Parathyroid adenoma (tissue), 2 donors: Measurements from ENCODE around the gene AGAP1.

Source experiments
- H2AFZ ChIP-seq: fragments of 300-600 bp; sonication (generic); one replicate; pipeline ENCODE4 v1.7.0; 2017; ENCODE audit warnings: antibody characterized with exemption, mild to moderate bottlenecking
- H3K27ac ChIP-seq: fragments of 300-600 bp; sonication (generic); one replicate; pipeline ENCODE4 v1.7.0; 2017
- H3K27me3 ChIP-seq: fragments of 300-600 bp; sonication (generic); one replicate; pipeline ENCODE4 v1.7.0; 2017; ENCODE audit warnings: low read length; ENCODE audit not compliant: control insufficient read depth, insufficient read depth
- H3K36me3 ChIP-seq: fragments of 300-600 bp; sonication (generic); one replicate; pipeline ENCODE4 v1.7.0; 2017; ENCODE audit warnings: low read length; ENCODE audit not compliant: control insufficient read depth, insufficient read depth
- H3K4me1 ChIP-seq: fragments of 300-600 bp; sonication (generic); one replicate; pipeline ENCODE4 v1.7.0; 2017; ENCODE audit warnings: control low read depth
- H3K4me2 ChIP-seq: fragments of 300-600 bp; sonication (generic); one replicate; pipeline ENCODE4 v1.7.0; 2017; ENCODE audit warnings: low read length
- H3K4me3 ChIP-seq: fragments of 300-600 bp; sonication (generic); one replicate; pipeline ENCODE4 v1.7.0; 2017; ENCODE audit warnings: low read depth, low read length
- H3K79me2 ChIP-seq: fragments of 300-600 bp; sonication (generic); one replicate; pipeline ENCODE4 v1.7.0; 2017; ENCODE audit warnings: control low read depth
- H3K9ac ChIP-seq: fragments of 300-600 bp; sonication (generic); one replicate; pipeline ENCODE4 v1.7.0; 2017; ENCODE audit warnings: mild to moderate bottlenecking
- H3K9me3 ChIP-seq: fragments of 300-600 bp; sonication (generic); one replicate; pipeline ENCODE4 v1.7.0; 2017; ENCODE audit warnings: low read length; ENCODE audit not compliant: control insufficient read depth
- TF ChIP-seq, protein P1 (sequence below): fragments of 300-600 bp; sonication (generic); IDR thresholded peaks from one replicate; pipeline ENCODE4 v1.7.0; 2017; ENCODE audit warnings: antibody characterized with exemption, mild to moderate bottlenecking
- donor health status: primary hyperparathyroidism.

AGAP1 gene

DNA sequence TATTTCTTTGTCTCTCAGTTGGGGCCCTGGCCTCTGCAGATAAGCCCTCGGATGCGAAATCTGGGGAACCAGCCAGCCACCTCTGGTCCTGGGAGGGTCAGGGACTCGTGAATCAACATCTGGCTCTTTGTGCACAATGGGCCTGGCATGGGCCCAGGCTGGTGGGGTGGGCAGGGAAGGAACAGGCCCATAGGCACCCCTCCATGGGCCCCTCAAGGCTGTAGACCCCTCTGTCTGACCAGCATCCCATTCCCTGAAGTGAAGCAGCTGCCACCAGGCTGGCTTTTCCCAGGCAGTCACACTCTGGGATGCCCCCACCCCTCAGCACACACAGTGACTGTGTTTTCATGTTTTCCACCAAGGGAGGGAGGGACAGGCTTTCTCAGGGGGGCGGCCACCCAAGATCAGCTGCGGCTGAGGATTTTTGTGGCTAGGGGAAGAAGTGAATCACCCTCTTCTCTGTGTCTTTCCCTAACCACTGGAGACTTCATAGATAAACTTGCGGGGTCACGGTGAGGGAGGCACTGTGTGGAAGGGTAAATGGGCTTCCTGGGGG lies 166.0 kb downstream of the AGAP1 start:
- Histone ChIP-seq H3K27ac (no peak overlapping the region), H3K36me3 (no peaks in the 10 kb centered on the region), H3K9me3 (no peaks in the 10 kb centered on the region), H3K4me3 (no peak overlapping the region), H2AFZ (no peak overlapping the region), H3K4me1 (no peaks in the 10 kb centered on the region), H3K4me2 (no peak overlapping the region), H3K27me3 (no peaks in the 10 kb centered on the region), H3K79me2 (peaks cover 20% of the 10 kb centered on the region), H3K9ac (no peak overlapping the region)
- TF ChIP-seq, protein P1, sequence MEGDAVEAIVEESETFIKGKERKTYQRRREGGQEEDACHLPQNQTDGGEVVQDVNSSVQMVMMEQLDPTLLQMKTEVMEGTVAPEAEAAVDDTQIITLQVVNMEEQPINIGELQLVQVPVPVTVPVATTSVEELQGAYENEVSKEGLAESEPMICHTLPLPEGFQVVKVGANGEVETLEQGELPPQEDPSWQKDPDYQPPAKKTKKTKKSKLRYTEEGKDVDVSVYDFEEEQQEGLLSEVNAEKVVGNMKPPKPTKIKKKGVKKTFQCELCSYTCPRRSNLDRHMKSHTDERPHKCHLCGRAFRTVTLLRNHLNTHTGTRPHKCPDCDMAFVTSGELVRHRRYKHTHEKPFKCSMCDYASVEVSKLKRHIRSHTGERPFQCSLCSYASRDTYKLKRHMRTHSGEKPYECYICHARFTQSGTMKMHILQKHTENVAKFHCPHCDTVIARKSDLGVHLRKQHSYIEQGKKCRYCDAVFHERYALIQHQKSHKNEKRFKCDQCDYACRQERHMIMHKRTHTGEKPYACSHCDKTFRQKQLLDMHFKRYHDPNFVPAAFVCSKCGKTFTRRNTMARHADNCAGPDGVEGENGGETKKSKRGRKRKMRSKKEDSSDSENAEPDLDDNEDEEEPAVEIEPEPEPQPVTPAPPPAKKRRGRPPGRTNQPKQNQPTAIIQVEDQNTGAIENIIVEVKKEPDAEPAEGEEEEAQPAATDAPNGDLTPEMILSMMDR, result no peak

DNA sequence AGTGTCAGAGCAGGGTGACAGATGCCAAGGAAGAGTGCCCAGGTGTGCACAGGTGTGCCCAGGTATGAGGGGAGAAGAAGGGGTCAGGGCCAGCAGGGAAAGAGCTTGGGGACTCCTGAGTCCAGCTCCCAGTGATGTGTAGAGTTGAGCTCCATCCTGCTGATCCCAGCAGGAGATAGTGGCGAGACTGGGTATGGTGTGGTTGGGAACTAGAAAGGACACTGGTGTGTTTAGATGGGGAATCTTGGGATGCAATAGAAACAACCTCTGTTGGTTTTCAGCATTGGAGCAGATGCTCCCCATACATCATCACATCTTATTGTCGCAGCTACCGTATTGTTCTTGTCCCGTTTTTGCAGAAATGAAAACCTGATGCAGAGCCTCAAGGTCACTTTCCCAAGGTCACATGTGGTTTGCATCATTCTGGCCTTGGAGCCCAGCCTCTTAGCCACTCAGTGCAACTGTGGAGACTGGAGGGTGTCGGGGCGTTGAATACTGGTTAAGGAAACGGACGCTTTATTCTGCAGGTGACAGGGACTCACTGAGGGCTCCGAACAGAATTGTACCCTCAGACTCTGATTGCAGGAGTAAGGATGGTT lies 166.7 kb downstream of the AGAP1 start:
- Histone ChIP-seq H3K4me2 (no peak overlapping the region), H3K9ac (no peak overlapping the region), H3K27me3 (no peaks in the 10 kb centered on the region), H2AFZ (no peak overlapping the region), H3K4me1 (peaks cover 1% of the 10 kb centered on the region), H3K79me2 (peaks cover 19% of the 10 kb centered on the region), H3K9me3 (no peaks in the 10 kb centered on the region), H3K27ac (no peak overlapping the region), H3K4me3 (no peak overlapping the region), H3K36me3 (no peaks in the 10 kb centered on the region)
- TF ChIP-seq, protein P1, result no peak

DNA sequence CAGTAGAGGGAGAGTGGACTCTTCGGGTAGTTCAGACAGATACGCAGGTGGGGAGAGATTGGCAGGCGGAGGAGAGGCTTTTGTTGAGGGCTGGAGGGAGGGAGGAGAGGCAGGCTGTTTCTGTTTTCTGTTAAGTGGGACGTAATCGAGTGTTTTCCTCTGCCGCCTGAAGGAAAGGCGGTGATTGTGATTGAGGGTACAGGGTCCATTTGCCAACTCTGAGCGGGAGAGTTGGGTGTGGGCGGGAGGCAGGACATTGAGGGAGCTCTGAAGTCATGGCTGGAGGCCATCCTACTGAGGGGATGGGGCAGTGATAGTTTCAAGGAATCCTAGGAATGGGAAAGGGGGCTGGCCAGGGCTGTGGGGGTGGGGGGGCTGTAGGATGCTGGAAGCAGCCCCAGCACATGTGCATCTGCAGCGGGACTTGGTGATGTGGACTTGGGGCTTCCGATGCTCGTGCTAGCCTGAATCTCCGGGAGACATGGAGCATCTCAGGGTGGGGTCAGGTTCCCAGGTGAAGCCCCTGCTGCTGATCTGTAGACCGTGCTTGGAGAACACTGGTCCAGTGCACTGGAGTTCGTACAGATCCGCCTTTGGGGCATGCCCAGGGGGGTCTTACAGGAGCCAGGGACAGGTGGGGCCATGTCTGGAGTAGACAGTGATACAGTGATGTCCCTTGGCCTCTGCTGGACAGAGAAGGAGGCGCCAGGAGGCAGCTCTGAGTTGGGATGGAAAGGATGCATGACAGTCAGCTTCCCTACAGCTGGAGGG lies 167.5 kb downstream of the AGAP1 start:
- Histone ChIP-seq H3K4me2 (no peak overlapping the region), H3K27ac (no peak overlapping the region), H2AFZ (no peak overlapping the region), H3K79me2 (peaks cover 18% of the 10 kb centered on the region), H3K27me3 (no peaks in the 10 kb centered on the region), H3K9me3 (no peaks in the 10 kb centered on the region), H3K9ac (no peak overlapping the region), H3K4me1 (peaks cover 6% of the 10 kb centered on the region), H3K4me3 (no peak overlapping the region), H3K36me3 (no peaks in the 10 kb centered on the region)
- TF ChIP-seq, protein P1, result no peak

- Histone ChIP-seq H3K9ac (no peak overlapping the region), H3K9me3 (no peaks in the 10 kb centered on the region), H3K79me2 (peaks cover 20% of the 10 kb centered on the region), H3K4me2 (no peak overlapping the region), H3K4me1 (peaks cover 6% of the 10 kb centered on the region), H3K36me3 (no peaks in the 10 kb centered on the region), H3K27ac (no peak overlapping the region), H3K27me3 (no peaks in the 10 kb centered on the region), H3K4me3 (no peak overlapping the region), H2AFZ (no peak overlapping the region)
- TF ChIP-seq, protein P1, result no peak
Measured at GRCh38 chr2:235661952-235662351, 168.1 kb downstream of the AGAP1 start.
